Cardiac muscle cell (in vitro differentiated cells and primary cell): ENCODE data around the gene ALX4. TPM values are rescaled to one million over a fixed set of nuclear protein-coding genes. Genes with fewer than 3 reads are reported as not detected.
A peak's percentile ranks its signal among the peaks of the same experiment; 100 is the strongest.

Source experiments
- DNase-seq, 2 donors: peaks; one replicate each; pipeline versions ENCODE4 v3.0.0 to v3.0.0-alpha.2; 2010 to 2017; ENCODE audit warnings: low read depth in 1 of 2, low spot score in 1 of 2
- H3K27ac ChIP-seq: fragments of 200-600 bp; sonication (generic); 2 replicates; pipeline ENCODE4 v1.5.1; 2016
- H3K27me3 ChIP-seq: fragments of 200-600 bp; sonication (generic); 2 replicates; pipeline ENCODE4 v1.6.0; 2016; ENCODE audit warnings: control low read depth
- H3K36me3 ChIP-seq: fragments of 200-600 bp; sonication (generic); 2 replicates; pipeline ENCODE4 v1.5.1; 2016; ENCODE audit warnings: control low read depth
- H3K4me1 ChIP-seq: fragments of 200-600 bp; sonication (generic); 2 replicates; pipeline ENCODE4 v1.8.1; 2017; ENCODE audit warnings: low read depth, mild to moderate bottlenecking, mixed run types
- H3K4me3 ChIP-seq: fragments of 200-600 bp; sonication (generic); 2 replicates; pipeline ENCODE4 v1.5.1; 2016; ENCODE audit warnings: mild to moderate bottlenecking
- H3K9me3 ChIP-seq: fragments of 200-600 bp; sonication (generic); 2 replicates; pipeline ENCODE4 v1.5.1; 2017; ENCODE audit warnings: low read depth, mild to moderate bottlenecking, control low read depth
- CTCF ChIP-seq: IDR thresholded peaks from 2 replicates; pipeline ENCODE4 v1.5.1; 2012; ENCODE audit warnings: low read depth, mild to moderate bottlenecking, low read length
- polyA plus RNA-seq: library from polyadenylated mRNA; unstranded; fragments of >200 nt; fragmentation: Nextera tagmentation; extraction: Ambion mirVana; gene quantifications from 2 replicates; pipeline ENCODE4 v1.2.1, GENCODE V29; 2016
- total RNA-seq: library from RNA; depleted of rRNA; stranded (reverse); fragments of >200 nt; gene quantifications from 2 replicates; pipeline ENCODE4 v1.2.3, GENCODE V29; 2016

The ALX4 gene
- total and polyA plus RNA-seq, 2 experiments from 2014 or later = 0.15 TPM; not detected in 1

GRCh38 chr11:44229098-44229497, 80.8 kb downstream of the ALX4 start:
- Histone ChIP-seq H3K27me3 (no peaks in the 10 kb centered on the region), H3K36me3 (no peaks in the 10 kb centered on the region), H3K4me1 (peaks cover 6% of the 10 kb centered on the region), H3K9me3 (no peaks in the 10 kb centered on the region), H3K4me3 (no peak overlapping the region), H3K27ac (no peak overlapping the region)
- no peak for TF ChIP-seq CTCF
- DNase-seq = no peak

- Histone ChIP-seq H3K4me3 (no peak overlapping the region), H3K9me3 (no peaks in the 10 kb centered on the region), H3K27me3 (no peaks in the 10 kb centered on the region), H3K36me3 (no peaks in the 10 kb centered on the region), H3K27ac (peak overlapping the region; percentile 11), H3K4me1 (peaks cover 6% of the 10 kb centered on the region)
- no peak for TF ChIP-seq CTCF
- DNase-seq = no peak
These were observed 81.6 kb downstream of the ALX4 start for GRCh38 chr11:44228379-44228778.

GRCh38 chr11:44226945-44227344, 83.0 kb downstream of the ALX4 start:
- no peaks in the 10 kb centered on the region for H3K36me3 ChIP-seq
- no peak for DNase-seq
- no peak for TF ChIP-seq CTCF
- H3K27me3 ChIP-seq = no peaks in the 10 kb centered on the region
- no peak overlapping the region for H3K27ac ChIP-seq
- H3K9me3 ChIP-seq = no peaks in the 10 kb centered on the region
- no peak overlapping the region for H3K4me3 ChIP-seq
- H3K4me1 ChIP-seq = peaks cover 6% of the 10 kb centered on the region

GRCh38 chr11:44226490-44226889, 83.4 kb downstream of the ALX4 start:
- Histone ChIP-seq H3K27me3 (no peaks in the 10 kb centered on the region), H3K36me3 (no peaks in the 10 kb centered on the region), H3K4me1 (peaks cover 6% of the 10 kb centered on the region), H3K4me3 (no peak overlapping the region), H3K9me3 (no peaks in the 10 kb centered on the region), H3K27ac (no peak overlapping the region)
- TF ChIP-seq CTCF = no peak
- DNase-seq = no peak

- Histone ChIP-seq H3K27ac (no peak overlapping the region), H3K9me3 (no peaks in the 10 kb centered on the region), H3K36me3 (no peaks in the 10 kb centered on the region), H3K4me1 (peaks cover 10% of the 10 kb centered on the region), H3K27me3 (no peaks in the 10 kb centered on the region), H3K4me3 (no peak overlapping the region)
- TF ChIP-seq CTCF = no peak
- DNase-seq = peak in 1 of 2 donors; percentile 20
These were observed 85.0 kb downstream of the ALX4 start for GRCh38 chr11:44224867-44225501.
